Upper lobe of left lung (tissue), 6 donors: Measurements from ENCODE around the gene PLSCR4. TPM values are rescaled to one million over a fixed set of nuclear protein-coding genes. Genes with fewer than 3 reads are reported as not detected.
A peak's percentile ranks its signal among the peaks of the same experiment; 100 is the strongest.

Experiments
- ATAC-seq, 2 donors: fragments of 200-7000 bp; cut with Tn5 transposase; one replicate each; pipeline ENCODE4 v1.9.1; 2022; ENCODE audit warnings: mild to moderate bottlenecking in 2 of 2, moderate library complexity in 2 of 2; ENCODE audit not compliant: low FRiP score in 2 of 2
- DNase-seq, 2 donors: peaks; one replicate each; pipeline ENCODE4 v3.0.0-alpha.2; 2019 to 2020
- H3K27ac ChIP-seq, 4 donors: fragments of 200-600 bp; sonication (generic); one replicate each; pipeline ENCODE4 v1.5.1; 2016 to 2019
- H3K27me3 ChIP-seq, 4 donors: fragments of 200-600 bp; sonication (generic); one replicate each; pipeline ENCODE4 v1.5.1; 2017 to 2019
- H3K36me3 ChIP-seq, 4 donors: fragments of 200-600 bp; sonication (generic); one replicate each; pipeline ENCODE4 v1.5.1; 2016 to 2019
- H3K4me1 ChIP-seq, 4 donors: fragments of 200-600 bp; sonication (generic); one replicate each; pipeline ENCODE4 v1.5.1; 2018 to 2019
- H3K4me3 ChIP-seq, 4 donors: fragments of 200-600 bp; sonication (generic); one replicate each; pipeline ENCODE4 v1.5.1; 2017 to 2019; ENCODE audit warnings: mild to moderate bottlenecking in 2 of 4, moderate library complexity in 1 of 4
- H3K9me3 ChIP-seq, 4 donors: fragments of 200-600 bp; sonication (generic); one replicate each; pipeline ENCODE4 v1.5.1; 2018 to 2019
- EP300 ChIP-seq, 4 donors: sonication (generic); formaldehyde crosslinking; IDR thresholded peaks; one replicate each; pipeline ENCODE4 v1.5.1; 2017; ENCODE audit warnings: antibody characterized with exemption in 4 of 4, control low read depth in 2 of 4
- POLR2A ChIP-seq, 4 donors: fragments of 450-650 bp; IDR thresholded peaks; one replicate each; pipeline ENCODE4 v1.5.1; 2016 to 2017; ENCODE audit warnings: antibody characterized with exemption in 4 of 4, mild to moderate bottlenecking in 2 of 4
- POLR2AphosphoS5 ChIP-seq, 2 donors: sonication (generic); formaldehyde crosslinking; IDR thresholded peaks; one replicate each; pipeline ENCODE4 v1.5.1; 2017; ENCODE audit warnings: antibody characterized with exemption in 2 of 2
- WGBS, 2 donors: methylation state at CpG; one replicate each; pipeline ENCODE4 v1.1.5; 2017 to 2018; 5-methylcytosine and 5-hydroxymethylcytosine counted together
- total RNA-seq, 6 donors: library from RNA; depleted of rRNA in 4 of 6; stranded (reverse); fragments of >200 nt in 4 of 6; gene quantifications; one replicate each; pipeline versions ENCODE4 v1.1.0 to v1.2.1, GENCODE V29; 2016 to 2021
- TF ChIP-seq, protein P1 (sequence below), 6 experiments: fragments of 450-650 bp in 4 of 6; fragments of 200-600 bp in 2 of 6; sonication (generic) in 2 of 6; IDR thresholded peaks; one replicate each; pipeline ENCODE4 v1.5.1; 2016 to 2019; ENCODE audit warnings: antibody characterized with exemption in 6 of 6
- donor health status: DM: no; HTN: no; CAD: no; lungs with moderate emphysema.
- donor health status: DM: no; HTN: yes; CAD: no; lungs with severe emphysema.

Gene PLSCR4
- total RNA-seq, 6 donors from 2014 or later, result 16.8 to 56.4 (median 37.8) TPM

- no peak for DNase-seq
- no peak for ATAC-seq
- peaks cover 7 to 21% (median 17%) of the 10 kb centered on the region in 4 donors for H3K4me1 ChIP-seq
Observed at GRCh38 chr3:146152834-146153233, 98.1 kb downstream of the PLSCR4 start.

DNA sequence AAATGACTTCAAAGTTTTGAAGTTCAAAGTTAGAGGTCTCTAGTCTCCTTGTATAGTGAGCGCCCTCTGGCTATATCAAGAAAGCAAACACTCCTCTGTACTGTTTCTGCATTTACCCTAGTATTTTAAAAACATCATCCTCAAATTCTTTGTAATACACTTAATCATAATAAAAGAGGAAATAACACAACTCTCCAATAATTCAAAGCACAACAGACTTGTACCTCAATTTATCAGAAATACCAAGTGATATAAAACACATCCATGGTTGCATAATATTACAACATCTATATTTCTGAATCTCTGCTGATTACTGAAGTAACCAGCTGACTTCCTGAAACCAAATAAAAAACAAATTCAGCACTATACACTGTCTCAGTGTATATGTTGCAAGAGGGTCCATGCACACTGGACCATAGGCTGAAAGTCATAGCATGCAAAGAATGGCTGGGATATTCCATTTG lies 102.4 kb downstream of the PLSCR4 start:
- WGBS, 2 donors, result 70 to 73% methylated on average over 1 of the region's 1 CpG
- peaks cover 0 to 11% (median 5%) of the 10 kb centered on the region in 4 donors for H3K4me1 ChIP-seq
- ATAC-seq (no peak), DNase-seq (no peak)
- TF ChIP-seq, protein P1, sequence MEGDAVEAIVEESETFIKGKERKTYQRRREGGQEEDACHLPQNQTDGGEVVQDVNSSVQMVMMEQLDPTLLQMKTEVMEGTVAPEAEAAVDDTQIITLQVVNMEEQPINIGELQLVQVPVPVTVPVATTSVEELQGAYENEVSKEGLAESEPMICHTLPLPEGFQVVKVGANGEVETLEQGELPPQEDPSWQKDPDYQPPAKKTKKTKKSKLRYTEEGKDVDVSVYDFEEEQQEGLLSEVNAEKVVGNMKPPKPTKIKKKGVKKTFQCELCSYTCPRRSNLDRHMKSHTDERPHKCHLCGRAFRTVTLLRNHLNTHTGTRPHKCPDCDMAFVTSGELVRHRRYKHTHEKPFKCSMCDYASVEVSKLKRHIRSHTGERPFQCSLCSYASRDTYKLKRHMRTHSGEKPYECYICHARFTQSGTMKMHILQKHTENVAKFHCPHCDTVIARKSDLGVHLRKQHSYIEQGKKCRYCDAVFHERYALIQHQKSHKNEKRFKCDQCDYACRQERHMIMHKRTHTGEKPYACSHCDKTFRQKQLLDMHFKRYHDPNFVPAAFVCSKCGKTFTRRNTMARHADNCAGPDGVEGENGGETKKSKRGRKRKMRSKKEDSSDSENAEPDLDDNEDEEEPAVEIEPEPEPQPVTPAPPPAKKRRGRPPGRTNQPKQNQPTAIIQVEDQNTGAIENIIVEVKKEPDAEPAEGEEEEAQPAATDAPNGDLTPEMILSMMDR (IDR thresholded peaks at IDR 0.05), result no peak
- TF ChIP-seq POLR2A (IDR thresholded peaks at IDR 0.05) (no peak), POLR2AphosphoS5 (IDR thresholded peaks at IDR 0.05) (no peak), EP300 (IDR thresholded peaks at IDR 0.05) (no peak)
- H3K27me3 ChIP-seq, result no peaks in the 10 kb centered on the region
- H3K9me3 ChIP-seq, result no peaks in the 10 kb centered on the region
- no peak overlapping the region for H3K27ac ChIP-seq
- no peak overlapping the region for H3K4me3 ChIP-seq
- no peaks in the 10 kb centered on the region for H3K36me3 ChIP-seq

More at GRCh38 chr3:146152834-146153233, 98.1 kb downstream of the PLSCR4 start:
- no peak overlapping the region for H3K4me3 ChIP-seq
- WGBS, 2 donors, result 77 to 85% methylated on average over 6 of the region's 6 CpGs
- TF ChIP-seq POLR2A (IDR thresholded peaks at IDR 0.05) (no peak), EP300 (IDR thresholded peaks at IDR 0.05) (no peak), POLR2AphosphoS5 (IDR thresholded peaks at IDR 0.05) (no peak)
- TF ChIP-seq, protein P1 (IDR thresholded peaks at IDR 0.05), result no peak
- H3K27me3 ChIP-seq, result no peaks in the 10 kb centered on the region
- no peaks in the 10 kb centered on the region for H3K36me3 ChIP-seq
- H3K9me3 ChIP-seq, result no peaks in the 10 kb centered on the region
- no peak overlapping the region for H3K27ac ChIP-seq

GRCh38 chr3:146145642-146146041 lies 105.3 kb downstream of the PLSCR4 start:
- no peak overlapping the region for H3K27ac ChIP-seq
- H3K9me3 ChIP-seq, result no peaks in the 10 kb centered on the region
- TF ChIP-seq EP300 (IDR thresholded peaks at IDR 0.05) (no peak), POLR2AphosphoS5 (IDR thresholded peaks at IDR 0.05) (no peak), POLR2A (IDR thresholded peaks at IDR 0.05) (no peak)
- TF ChIP-seq, protein P1 (IDR thresholded peaks at IDR 0.05), result no peak
- no peaks in the 10 kb centered on the region for H3K27me3 ChIP-seq
- no peak for DNase-seq
- H3K36me3 ChIP-seq, result no peaks in the 10 kb centered on the region
- H3K4me1 ChIP-seq, result peaks cover 0 to 16% (median 10%) of the 10 kb centered on the region in 4 donors
- no peak for ATAC-seq
- 96 to 97% methylated on average over 1 of the region's 1 CpG for WGBS, 2 donors
- no peak overlapping the region for H3K4me3 ChIP-seq

DNA sequence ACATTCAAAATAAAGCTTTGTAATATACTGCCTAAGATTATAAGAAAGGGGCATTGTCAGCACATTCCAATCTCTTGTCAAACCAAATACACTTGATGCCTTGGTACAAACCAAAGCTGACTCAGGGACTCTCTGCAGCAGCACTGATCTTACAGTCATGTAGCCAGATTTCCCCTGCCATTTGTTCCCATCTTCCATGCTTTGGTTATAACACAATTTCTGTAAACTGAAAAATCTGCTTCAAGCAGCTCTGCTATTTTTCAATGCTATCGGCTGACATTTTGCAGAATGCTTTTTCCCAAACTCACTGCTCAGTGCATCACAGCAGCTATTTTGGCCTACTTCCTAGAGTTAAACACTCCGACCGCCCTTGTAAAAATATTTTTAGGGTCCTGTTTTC lies 108.1 kb downstream of the PLSCR4 start:
- no peak overlapping the region for H3K27ac ChIP-seq
- 53 to 68% methylated on average over 3 of the region's 3 CpGs for WGBS, 2 donors
- no peaks in the 10 kb centered on the region for H3K9me3 ChIP-seq
- no peak overlapping the region for H3K4me3 ChIP-seq
- H3K4me1 ChIP-seq, result peaks cover 0 to 10% (median 7%) of the 10 kb centered on the region in 4 donors
- ATAC-seq (peak in 1 of 2 donors; percentile 59), DNase-seq (no peak)
- TF ChIP-seq EP300 (IDR thresholded peaks at IDR 0.05), result no peak
- TF ChIP-seq, protein P1 (IDR thresholded peaks at IDR 0.05), result no peak
- no peak for TF ChIP-seq POLR2A (IDR thresholded peaks at IDR 0.05)
- no peak for TF ChIP-seq POLR2AphosphoS5 (IDR thresholded peaks at IDR 0.05)
- no peaks in the 10 kb centered on the region for H3K36me3 ChIP-seq
- H3K27me3 ChIP-seq, result no peaks in the 10 kb centered on the region

Other genes with a start within 250 kb of the PLSCR4 start
- 10 to 100 TPM in 5 of 6 donors, 1 to 10 TPM in 1; 6.8 to 30.7 (median 18.1) TPM for gene PLOD2, start 89.9 kb downstream of the PLSCR4 start, total RNA-seq
- under 1 TPM in 1 of 6 donors, not detected in 5; 0.31 TPM for gene PLSCR2, start 218.5 kb upstream of the PLSCR4 start, total RNA-seq